Measurements from ENCODE around the gene PDE6A.

The PDE6A gene

GRCh38 chr5:149942199-149942598, 2.4 kb downstream of the PDE6A start:
- DNase-seq (ENCODE audit: low read depth) = no peak
- no peak overlapping the region for H3K4me3 ChIP-seq (ENCODE audit: low read depth, low read length)
- TF ChIP-seq CTCF (IDR thresholded peaks at IDR 0.05; ENCODE audit: insufficient read depth, low read depth, low read length, missing control alignments) = no peak

- no peak for TF ChIP-seq CTCF (IDR thresholded peaks at IDR 0.05; ENCODE audit: insufficient read depth, low read depth, low read length, missing control alignments)
- DNase-seq (ENCODE audit: low read depth) = no peak
- H3K4me3 ChIP-seq (ENCODE audit: low read depth, low read length) = no peak overlapping the region
Observed at GRCh38 chr5:149941795-149942194, 2.8 kb downstream of the PDE6A start.

GRCh38 chr5:149940941-149941644, 3.5 kb downstream of the PDE6A start:
- no peak overlapping the region for H3K4me3 ChIP-seq (ENCODE audit: low read depth, low read length)
- no peak for DNase-seq (ENCODE audit: low read depth)
- no peak for TF ChIP-seq CTCF (IDR thresholded peaks at IDR 0.05; ENCODE audit: insufficient read depth, low read depth, low read length, missing control alignments)

GRCh38 chr5:149940077-149940574, 4.5 kb downstream of the PDE6A start:
- no peak for TF ChIP-seq CTCF (IDR thresholded peaks at IDR 0.05; ENCODE audit: insufficient read depth, low read depth, low read length, missing control alignments)
- DNase-seq (ENCODE audit: low read depth) = peak; percentile 61
- no peak overlapping the region for H3K4me3 ChIP-seq (ENCODE audit: low read depth, low read length)

GRCh38 chr5:149939546-149939945, 5.0 kb downstream of the PDE6A start:
- DNase-seq (ENCODE audit: low read depth) = no peak
- H3K4me3 ChIP-seq (ENCODE audit: low read depth, low read length) = no peak overlapping the region
- no peak for TF ChIP-seq CTCF (IDR thresholded peaks at IDR 0.05; ENCODE audit: insufficient read depth, low read depth, low read length, missing control alignments)

- TF ChIP-seq CTCF (IDR thresholded peaks at IDR 0.05; ENCODE audit: insufficient read depth, low read depth, low read length, missing control alignments) = no peak
- no peak overlapping the region for H3K4me3 ChIP-seq (ENCODE audit: low read depth, low read length)
- no peak for DNase-seq (ENCODE audit: low read depth)
Observed at GRCh38 chr5:149938791-149939358, 5.7 kb downstream of the PDE6A start.
